Measurements from ENCODE around the gene WDR88.
"Not testable (repeated sequence)": the region's sequence is repeated elsewhere in the genome, so short reads cannot be mapped to it uniquely, and the experiment has no call there.

The WDR88 gene

DNA sequence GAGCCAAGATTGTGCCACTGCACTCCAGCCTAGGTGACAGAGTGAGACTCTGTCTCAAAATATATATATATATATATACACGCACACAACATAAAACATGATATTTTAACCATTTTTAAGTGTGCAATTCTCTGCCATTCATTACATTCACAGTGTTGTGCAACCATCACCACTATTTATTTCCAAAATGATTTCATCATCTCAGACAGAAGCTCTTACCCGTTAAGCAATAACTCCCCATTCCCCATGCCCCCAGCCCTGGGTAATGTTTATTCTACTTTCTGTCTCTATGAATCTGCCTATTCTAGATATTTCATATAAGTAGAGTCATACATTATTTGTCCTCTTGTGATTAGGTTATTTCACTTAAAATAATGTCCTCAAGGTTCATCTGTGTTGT lies 20.3 kb downstream of the WDR88 start:
- DNase-seq (ENCODE audit: extremely low spot score) = no peak
- CTCF ChIA-PET = no interaction called here
- POLR2A ChIA-PET = no interaction called here
- TF ChIP-seq FOXM1 (IDR thresholded peaks at IDR 0.05; ENCODE audit: borderline replicate concordance) = no peak
- no peak for TF ChIP-seq FOXA1 (IDR thresholded peaks at IDR 0.05)
- TF ChIP-seq LEF1 (IDR thresholded peaks at IDR 0.05; ENCODE audit: borderline replicate concordance) = no peak
- TF ChIP-seq ARNT (IDR thresholded peaks at IDR 0.05) = no peak
- TF ChIP-seq FOXK2 (IDR thresholded peaks at IDR 0.05) = no peak
- TF ChIP-seq CTBP1 (IDR thresholded peaks at IDR 0.05; ENCODE audit: borderline replicate concordance) = no peak
- no peak for TF ChIP-seq ZNF384 (IDR thresholded peaks at IDR 0.05)
- TF ChIP-seq, protein P1, sequence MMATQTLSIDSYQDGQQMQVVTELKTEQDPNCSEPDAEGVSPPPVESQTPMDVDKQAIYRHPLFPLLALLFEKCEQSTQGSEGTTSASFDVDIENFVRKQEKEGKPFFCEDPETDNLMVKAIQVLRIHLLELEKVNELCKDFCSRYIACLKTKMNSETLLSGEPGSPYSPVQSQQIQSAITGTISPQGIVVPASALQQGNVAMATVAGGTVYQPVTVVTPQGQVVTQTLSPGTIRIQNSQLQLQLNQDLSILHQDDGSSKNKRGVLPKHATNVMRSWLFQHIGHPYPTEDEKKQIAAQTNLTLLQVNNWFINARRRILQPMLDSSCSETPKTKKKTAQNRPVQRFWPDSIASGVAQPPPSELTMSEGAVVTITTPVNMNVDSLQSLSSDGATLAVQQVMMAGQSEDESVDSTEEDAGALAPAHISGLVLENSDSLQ (IDR thresholded peaks at IDR 0.05) = no peak
- TF ChIP-seq NFRKB (IDR thresholded peaks at IDR 0.05) = no peak
- no peak for TF ChIP-seq ELF4 (IDR thresholded peaks at IDR 0.05)
- TF ChIP-seq SP1 (IDR thresholded peaks at IDR 0.05) = no peak
- TF ChIP-seq TARDBP (IDR thresholded peaks at IDR 0.05) = no peak
- TF ChIP-seq L3MBTL2 (conservative IDR thresholded peaks at IDR 0.05) = no peak
- no peak for TF ChIP-seq HDGF (IDR thresholded peaks at IDR 0.05; ENCODE audit: borderline replicate concordance)
- no peak for TF ChIP-seq SUZ12 (IDR thresholded peaks at IDR 0.05)
- no peak for TF ChIP-seq BHLHE40 (IDR thresholded peaks at IDR 0.05; ENCODE audit: borderline replicate concordance)

DNA sequence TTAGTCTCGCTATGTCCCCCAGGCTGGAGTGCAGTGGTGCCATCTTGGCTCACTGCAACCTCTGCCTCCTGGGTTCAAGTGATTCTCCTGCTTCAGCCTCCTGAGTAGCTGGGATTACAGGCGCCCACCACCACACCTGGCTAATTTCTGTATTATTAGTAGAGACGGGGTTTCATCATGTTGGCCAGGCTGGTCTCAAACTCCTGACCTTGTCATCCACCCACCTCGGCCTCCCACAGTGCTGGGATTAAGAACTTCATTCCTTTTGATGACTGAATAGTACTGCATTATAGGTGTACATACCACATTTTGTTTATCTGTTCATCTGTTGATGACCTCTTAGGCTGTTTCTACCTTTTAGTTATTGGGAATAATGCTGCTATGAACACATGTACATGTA lies 20.7 kb downstream of the WDR88 start:
- POLR2A ChIA-PET; CTCF ChIA-PET; DNase-seq (ENCODE audit: extremely low spot score): not testable (repeated sequence)

DNA sequence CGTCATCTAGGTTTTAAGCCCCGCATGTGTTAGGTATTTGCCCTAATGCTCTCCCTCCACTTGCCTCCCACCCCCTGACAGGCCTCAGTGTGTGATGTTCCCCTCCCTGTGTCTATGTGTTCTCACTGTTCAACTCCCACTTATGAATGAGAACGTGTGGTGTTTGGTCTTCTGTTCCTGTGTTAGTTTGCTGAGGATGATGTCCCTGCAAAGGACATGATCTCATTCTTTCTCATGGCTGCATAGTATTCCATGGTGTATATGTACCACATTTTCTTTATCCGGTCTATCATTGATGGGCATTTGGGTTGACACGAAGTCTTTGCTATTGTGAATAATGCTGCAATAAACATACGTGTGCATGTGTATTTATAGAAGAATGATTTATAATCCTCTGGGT lies 22.4 kb downstream of the WDR88 start:
- POLR2A ChIA-PET; CTCF ChIA-PET; DNase-seq (ENCODE audit: extremely low spot score): not testable (repeated sequence)

DNA sequence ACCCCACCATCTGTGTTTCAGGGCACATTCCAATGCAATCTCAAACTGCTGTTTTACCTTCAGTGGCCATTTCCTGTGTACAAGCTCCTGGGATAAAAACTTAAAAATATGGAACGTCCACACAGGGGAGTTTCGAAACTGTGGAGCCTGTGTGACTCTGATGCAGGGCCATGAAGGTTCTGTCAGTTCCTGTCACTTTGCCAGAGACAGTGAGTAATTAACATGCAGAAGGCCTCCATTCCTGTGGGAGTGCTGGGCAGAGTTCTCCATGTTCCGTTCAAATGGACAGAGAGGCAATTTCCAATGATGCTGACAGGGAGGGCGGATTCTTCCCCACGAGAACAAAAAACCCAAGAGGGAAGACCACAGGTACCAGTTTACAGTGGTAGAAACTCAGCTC lies 24.4 kb downstream of the WDR88 start:
- DNase-seq (ENCODE audit: extremely low spot score) = no peak
- TF ChIP-seq TARDBP (IDR thresholded peaks at IDR 0.05) (no peak), BHLHE40 (IDR thresholded peaks at IDR 0.05; ENCODE audit: borderline replicate concordance) (no peak), ZNF384 (IDR thresholded peaks at IDR 0.05) (no peak), LEF1 (IDR thresholded peaks at IDR 0.05; ENCODE audit: borderline replicate concordance) (no peak), FOXA1 (IDR thresholded peaks at IDR 0.05) (no peak), SP1 (IDR thresholded peaks at IDR 0.05) (no peak), FOXK2 (IDR thresholded peaks at IDR 0.05) (no peak), ARNT (IDR thresholded peaks at IDR 0.05) (no peak), NFRKB (IDR thresholded peaks at IDR 0.05) (no peak), L3MBTL2 (conservative IDR thresholded peaks at IDR 0.05) (no peak), SUZ12 (IDR thresholded peaks at IDR 0.05) (no peak), FOXM1 (IDR thresholded peaks at IDR 0.05; ENCODE audit: borderline replicate concordance) (no peak)
- TF ChIP-seq, protein P1 (IDR thresholded peaks at IDR 0.05) = no peak
- ChIA-PET POLR2A (interaction anchor here (1.9 kb wide), 1 partner anchor 20 kb away, joined by 8 read pairs; no protein-coding TSS in a partner anchor), CTCF (interaction anchor here (2.2 kb wide), 1 partner anchor 28 kb away, joined by 7 read pairs; no protein-coding TSS in a partner anchor)

DNA sequence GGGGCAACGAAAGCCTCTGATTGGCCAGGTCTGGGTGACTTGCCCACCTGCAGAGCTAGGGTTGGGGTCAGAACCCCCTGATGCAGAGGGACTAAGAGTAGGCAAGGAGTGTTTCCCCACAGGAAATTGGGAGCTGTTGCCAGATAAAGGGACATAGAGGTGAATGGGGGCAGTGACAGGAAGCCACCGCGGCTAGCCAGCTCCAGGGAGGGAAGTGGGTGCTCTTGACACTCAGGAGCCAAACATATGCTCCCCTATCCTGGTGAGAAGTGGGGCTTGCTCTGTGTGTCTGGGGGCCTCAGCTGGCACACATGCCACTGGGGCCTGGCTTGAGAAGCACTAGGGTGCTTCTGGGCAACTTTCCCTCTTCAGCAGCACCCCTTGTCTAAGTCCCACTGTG lies 26.0 kb downstream of the WDR88 start:
- TF ChIP-seq NFRKB (IDR thresholded peaks at IDR 0.05) (no peak), FOXK2 (IDR thresholded peaks at IDR 0.05) (no peak), HDGF (IDR thresholded peaks at IDR 0.05; ENCODE audit: borderline replicate concordance) (no peak)
- TF ChIP-seq, protein P1 (IDR thresholded peaks at IDR 0.05) = no peak
- POLR2A ChIA-PET = no interaction called here
- DNase-seq (ENCODE audit: extremely low spot score) = no peak
- CTCF ChIA-PET = no interaction called here

DNA sequence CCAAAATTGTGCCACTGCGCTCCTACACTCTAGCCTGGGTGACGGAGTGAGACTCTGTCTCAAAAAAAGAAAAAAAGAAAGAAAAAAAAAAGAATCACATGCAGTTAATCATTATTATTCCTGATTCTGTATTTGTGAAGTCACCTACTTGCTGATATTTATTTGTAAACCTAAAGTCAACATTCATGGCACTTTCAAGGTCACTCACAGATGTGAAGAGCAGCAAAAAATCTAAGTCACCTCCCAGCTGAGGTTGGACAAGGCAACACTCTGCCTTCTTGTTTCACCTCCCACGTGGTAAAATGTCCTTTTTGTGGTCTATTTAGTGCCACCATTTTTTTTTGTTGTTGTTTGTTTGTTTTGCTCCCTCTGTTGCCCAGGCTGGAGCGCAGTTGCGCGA lies 26.5 kb downstream of the WDR88 start:
- POLR2A ChIA-PET = interaction anchor here (4.6 kb wide), 1 partner anchor 18 kb away, joined by 23 read pairs; no protein-coding TSS in a partner anchor
- no peak for DNase-seq (ENCODE audit: extremely low spot score)
- CTCF ChIA-PET = no interaction called here
- TF ChIP-seq FOXA1 (IDR thresholded peaks at IDR 0.05) (no peak), ARNT (IDR thresholded peaks at IDR 0.05) (no peak), HDGF (IDR thresholded peaks at IDR 0.05; ENCODE audit: borderline replicate concordance) (no peak), BHLHE40 (IDR thresholded peaks at IDR 0.05; ENCODE audit: borderline replicate concordance) (no peak), FOXK2 (IDR thresholded peaks at IDR 0.05) (no peak), FOXM1 (IDR thresholded peaks at IDR 0.05; ENCODE audit: borderline replicate concordance) (no peak), ZNF384 (IDR thresholded peaks at IDR 0.05) (no peak), ELF4 (IDR thresholded peaks at IDR 0.05) (no peak), SUZ12 (IDR thresholded peaks at IDR 0.05) (no peak)
- TF ChIP-seq, protein P1 (IDR thresholded peaks at IDR 0.05) = no peak

DNA sequence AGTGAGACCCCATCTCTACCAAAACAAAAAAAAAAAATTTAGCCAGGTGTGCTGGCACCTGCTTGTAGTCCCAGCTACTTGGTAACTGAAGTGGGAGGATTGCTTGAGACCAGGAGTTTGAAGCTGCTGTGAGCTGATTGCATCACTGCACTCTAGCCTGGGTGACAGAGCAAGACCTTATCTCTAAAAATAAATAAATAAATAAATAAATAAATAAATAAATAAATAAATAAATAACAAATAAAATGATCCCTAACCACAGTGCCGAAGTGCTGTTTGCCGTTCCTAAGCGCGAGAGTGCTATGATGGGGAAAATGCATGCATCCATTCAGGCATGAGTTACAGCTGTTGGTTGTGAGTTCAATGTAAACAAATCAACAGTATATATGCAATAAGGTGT lies 27.2 kb downstream of the WDR88 start:
- no peak for TF ChIP-seq ZNF384 (IDR thresholded peaks at IDR 0.05)
- TF ChIP-seq CTBP1 (IDR thresholded peaks at IDR 0.05; ENCODE audit: borderline replicate concordance) = no peak
- no peak for TF ChIP-seq ARNT (IDR thresholded peaks at IDR 0.05)
- TF ChIP-seq, protein P1 (IDR thresholded peaks at IDR 0.05) = no peak
- TF ChIP-seq NFRKB (IDR thresholded peaks at IDR 0.05) = no peak
- no peak for TF ChIP-seq FOXM1 (IDR thresholded peaks at IDR 0.05; ENCODE audit: borderline replicate concordance)
- POLR2A ChIA-PET = interaction anchor here (4.6 kb wide), 1 partner anchor 18 kb away, joined by 23 read pairs; no protein-coding TSS in a partner anchor
- CTCF ChIA-PET = no interaction called here
- no peak for DNase-seq (ENCODE audit: extremely low spot score)

All from HEK293T (cell line).